SH-SY5Y (cell line): ENCODE data around the gene MSI2.

Experiments used
- GATA2 ChIP-seq: IDR thresholded peaks from 2 replicates; pipeline ENCODE4 v1.6.1; 2011; ENCODE audit warnings: mild to moderate bottlenecking, low read depth, low read length
- GATA3 ChIP-seq: IDR thresholded peaks from 2 replicates; pipeline ENCODE4 v1.6.1; 2011; ENCODE audit warnings: low read depth, mild to moderate bottlenecking, low read length, moderate library complexity

DNA sequence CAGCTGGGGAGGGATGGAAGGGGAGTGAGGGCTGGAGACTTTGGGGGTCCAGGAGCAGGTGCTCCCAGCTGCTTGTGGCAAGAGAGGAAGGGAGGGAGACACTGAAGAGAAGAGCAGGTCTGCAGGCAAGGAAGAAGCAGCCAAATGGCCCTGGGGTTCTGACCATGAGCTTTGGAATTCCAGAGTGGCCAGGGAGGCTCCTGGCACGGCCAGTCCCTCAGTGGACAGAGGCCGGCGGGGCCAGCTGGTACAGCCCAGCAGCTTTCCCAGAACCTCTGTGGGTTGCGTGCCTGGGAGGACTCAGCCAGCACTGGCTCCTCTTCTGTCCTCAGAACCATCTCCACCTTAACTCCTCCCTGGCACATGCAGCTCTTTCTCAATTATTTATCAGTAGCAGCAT lies 233.0 kb downstream of the MSI2 start:
- TF ChIP-seq GATA2, result no peak
- no peak for TF ChIP-seq GATA3
